ENCODE data around the gene ZMYND11.

GRCh38 chr10:178208-178607 lies 43.0 kb downstream of the ZMYND11 start:
- TF ChIP-seq, protein P1, sequence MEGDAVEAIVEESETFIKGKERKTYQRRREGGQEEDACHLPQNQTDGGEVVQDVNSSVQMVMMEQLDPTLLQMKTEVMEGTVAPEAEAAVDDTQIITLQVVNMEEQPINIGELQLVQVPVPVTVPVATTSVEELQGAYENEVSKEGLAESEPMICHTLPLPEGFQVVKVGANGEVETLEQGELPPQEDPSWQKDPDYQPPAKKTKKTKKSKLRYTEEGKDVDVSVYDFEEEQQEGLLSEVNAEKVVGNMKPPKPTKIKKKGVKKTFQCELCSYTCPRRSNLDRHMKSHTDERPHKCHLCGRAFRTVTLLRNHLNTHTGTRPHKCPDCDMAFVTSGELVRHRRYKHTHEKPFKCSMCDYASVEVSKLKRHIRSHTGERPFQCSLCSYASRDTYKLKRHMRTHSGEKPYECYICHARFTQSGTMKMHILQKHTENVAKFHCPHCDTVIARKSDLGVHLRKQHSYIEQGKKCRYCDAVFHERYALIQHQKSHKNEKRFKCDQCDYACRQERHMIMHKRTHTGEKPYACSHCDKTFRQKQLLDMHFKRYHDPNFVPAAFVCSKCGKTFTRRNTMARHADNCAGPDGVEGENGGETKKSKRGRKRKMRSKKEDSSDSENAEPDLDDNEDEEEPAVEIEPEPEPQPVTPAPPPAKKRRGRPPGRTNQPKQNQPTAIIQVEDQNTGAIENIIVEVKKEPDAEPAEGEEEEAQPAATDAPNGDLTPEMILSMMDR (IDR thresholded peaks at IDR 0.05) = peak; percentile 61
- TF ChIP-seq SMC3 (IDR thresholded peaks at IDR 0.05) (peak; percentile 39; the same call in 2 of the 3 replicates), ESRRA (IDR thresholded peaks at IDR 0.05; ENCODE audit: borderline replicate concordance, low read length) (no peak), EP300 (IDR thresholded peaks at IDR 0.05) (no peak), KDM1A (IDR thresholded peaks at IDR 0.05; ENCODE audit: low read depth) (no peak), PBX3 (IDR thresholded peaks at IDR 0.05) (no peak), EHMT2 (IDR thresholded peaks at IDR 0.05; ENCODE audit: low read depth) (no peak), CHD2 (IDR thresholded peaks at IDR 0.05; ENCODE audit: low read length, partially characterized antibody) (no peak), POLR2A (IDR thresholded peaks at IDR 0.05; ENCODE audit: low read length) (no peak), RNF2 (IDR thresholded peaks at IDR 0.05; ENCODE audit: borderline replicate concordance, low read depth) (no peak)
- TF ChIP-seq, protein P2, sequence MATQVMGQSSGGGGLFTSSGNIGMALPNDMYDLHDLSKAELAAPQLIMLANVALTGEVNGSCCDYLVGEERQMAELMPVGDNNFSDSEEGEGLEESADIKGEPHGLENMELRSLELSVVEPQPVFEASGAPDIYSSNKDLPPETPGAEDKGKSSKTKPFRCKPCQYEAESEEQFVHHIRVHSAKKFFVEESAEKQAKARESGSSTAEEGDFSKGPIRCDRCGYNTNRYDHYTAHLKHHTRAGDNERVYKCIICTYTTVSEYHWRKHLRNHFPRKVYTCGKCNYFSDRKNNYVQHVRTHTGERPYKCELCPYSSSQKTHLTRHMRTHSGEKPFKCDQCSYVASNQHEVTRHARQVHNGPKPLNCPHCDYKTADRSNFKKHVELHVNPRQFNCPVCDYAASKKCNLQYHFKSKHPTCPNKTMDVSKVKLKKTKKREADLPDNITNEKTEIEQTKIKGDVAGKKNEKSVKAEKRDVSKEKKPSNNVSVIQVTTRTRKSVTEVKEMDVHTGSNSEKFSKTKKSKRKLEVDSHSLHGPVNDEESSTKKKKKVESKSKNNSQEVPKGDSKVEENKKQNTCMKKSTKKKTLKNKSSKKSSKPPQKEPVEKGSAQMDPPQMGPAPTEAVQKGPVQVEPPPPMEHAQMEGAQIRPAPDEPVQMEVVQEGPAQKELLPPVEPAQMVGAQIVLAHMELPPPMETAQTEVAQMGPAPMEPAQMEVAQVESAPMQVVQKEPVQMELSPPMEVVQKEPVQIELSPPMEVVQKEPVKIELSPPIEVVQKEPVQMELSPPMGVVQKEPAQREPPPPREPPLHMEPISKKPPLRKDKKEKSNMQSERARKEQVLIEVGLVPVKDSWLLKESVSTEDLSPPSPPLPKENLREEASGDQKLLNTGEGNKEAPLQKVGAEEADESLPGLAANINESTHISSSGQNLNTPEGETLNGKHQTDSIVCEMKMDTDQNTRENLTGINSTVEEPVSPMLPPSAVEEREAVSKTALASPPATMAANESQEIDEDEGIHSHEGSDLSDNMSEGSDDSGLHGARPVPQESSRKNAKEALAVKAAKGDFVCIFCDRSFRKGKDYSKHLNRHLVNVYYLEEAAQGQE (IDR thresholded peaks at IDR 0.05) = no peak

Data from A549 (cell line).